NCI-H1436 (cell line): Measurements from ENCODE around the gene UNC5B.

Experiments used
- DNase-seq: peaks from one replicate; lab custom pipeline; 2025; lab: John Stamatoyannopoulos, UW

UNC5B gene

GRCh38 chr10:71239946-71240795, 27.8 kb downstream of the UNC5B start:
- no peak for DNase-seq

GRCh38 chr10:71241114-71241829, 28.9 kb downstream of the UNC5B start:
- DNase-seq: no peak

DNA sequence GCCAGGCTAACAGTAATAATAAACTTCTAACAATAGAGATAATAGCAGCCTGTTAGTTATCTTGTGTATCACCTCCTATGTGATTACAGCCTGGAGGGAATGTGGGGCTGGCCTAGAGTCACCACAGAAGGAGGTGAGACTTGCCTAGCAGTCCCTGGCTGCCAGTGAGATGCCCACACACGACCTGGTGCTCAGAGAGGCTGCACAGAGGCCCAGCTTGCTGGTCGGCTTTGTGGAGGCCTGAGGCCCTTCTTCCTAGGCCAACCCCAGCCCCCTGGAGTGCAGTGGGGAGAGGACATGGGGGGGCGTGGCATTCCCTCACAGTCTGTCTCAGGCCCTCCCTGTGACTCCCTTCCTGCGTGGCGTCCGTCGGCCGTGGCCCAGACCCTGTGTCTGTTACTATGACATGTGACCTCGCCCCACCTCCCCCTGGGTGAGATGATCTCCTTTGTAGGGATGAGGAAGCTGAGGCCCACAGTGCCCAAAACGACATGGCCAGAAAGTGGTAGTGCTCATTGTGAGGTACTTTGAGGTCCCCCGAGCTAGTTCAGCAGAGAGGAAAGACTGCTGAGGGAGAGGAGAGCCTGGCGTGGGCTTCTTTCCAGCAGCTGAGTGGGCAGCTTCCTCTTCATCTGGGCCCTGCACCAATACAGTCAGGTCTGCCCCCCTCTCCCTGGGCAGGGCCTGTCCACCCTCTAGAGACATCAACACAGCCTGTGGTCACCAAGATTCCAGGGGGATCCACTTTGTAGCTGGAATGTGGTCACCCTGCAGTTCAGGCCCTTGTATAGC, 29.7 kb downstream of the UNC5B start:
- no peak for DNase-seq

- no peak for DNase-seq
These were observed 30.2 kb downstream of the UNC5B start for GRCh38 chr10:71242622-71243009.

DNA sequence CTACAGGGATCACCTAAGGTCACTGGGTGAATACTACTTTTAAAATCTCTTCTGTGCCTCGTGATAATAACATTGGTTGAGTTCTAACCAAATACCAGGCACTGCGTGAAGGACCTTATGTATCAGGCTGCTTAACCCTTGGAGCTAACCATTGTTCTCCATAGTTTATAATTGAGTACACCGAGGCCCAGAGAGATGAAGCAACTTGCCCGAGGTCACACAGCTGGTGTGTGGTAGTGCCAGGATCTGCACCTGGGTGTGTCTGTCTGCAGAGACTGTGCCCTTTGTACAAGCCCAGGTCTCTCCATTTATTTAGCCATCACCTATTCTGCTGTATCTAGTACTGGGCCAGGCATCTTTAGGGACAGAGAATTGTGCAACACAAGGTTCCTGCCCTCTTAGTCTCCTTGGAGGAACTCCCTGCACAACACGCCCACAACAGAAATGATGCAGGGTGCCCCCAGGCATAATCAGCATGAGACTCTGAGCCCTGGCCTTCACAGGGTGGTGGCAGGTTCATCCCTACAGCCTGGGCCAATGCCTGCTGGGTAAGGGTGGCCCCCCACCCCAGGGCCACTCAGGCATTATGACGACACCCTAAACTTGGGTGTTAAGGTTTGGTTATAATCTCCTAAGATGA, 31.5 kb downstream of the UNC5B start:
- DNase-seq: no peak

DNA sequence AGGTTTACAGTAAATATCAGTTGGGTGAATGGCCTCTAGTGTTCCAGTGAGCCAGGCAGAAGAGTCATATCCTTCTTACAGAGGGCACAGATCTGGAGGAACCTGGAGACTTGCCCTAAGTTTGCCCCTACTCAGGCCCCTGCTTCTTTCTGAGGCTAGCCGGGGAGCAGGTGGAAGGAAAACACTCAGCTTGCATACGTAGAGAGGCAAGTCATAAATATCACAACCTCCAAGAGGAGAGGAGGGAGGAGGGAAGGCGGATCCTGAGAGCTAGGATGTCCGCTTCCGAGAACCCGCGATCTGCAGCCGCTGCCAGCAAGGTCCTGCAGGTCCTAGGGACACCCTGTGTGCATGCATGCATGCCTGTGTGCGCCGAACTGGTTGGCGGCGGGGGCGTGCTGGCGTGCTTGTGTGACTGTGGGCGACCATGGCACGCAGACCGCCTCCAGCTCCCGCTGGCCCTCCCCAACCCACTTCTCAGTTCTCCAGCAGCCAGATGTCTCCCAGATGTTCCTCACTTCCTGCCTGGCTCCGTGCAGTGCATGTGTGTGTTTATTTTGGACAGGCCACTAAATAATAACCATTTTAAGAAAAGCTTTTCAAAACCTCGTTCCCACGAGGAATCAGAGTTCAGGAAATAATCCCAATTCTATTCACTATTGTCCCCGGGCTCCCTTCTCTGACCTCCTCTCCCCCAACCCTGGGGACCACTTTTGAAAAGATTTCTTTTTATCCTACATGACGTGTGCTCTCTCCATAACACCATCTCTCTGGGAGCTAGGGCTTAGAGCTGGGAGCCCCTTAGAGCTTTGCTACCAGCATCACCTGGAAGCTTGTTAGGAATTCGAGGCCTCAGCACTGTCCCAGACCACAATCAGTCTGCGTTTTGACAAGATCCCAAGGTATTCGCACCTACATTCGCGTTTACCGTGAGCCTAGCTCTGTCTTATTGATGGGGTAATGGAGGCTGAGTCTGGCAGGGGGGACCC, 32.4 kb downstream of the UNC5B start:
- DNase-seq: no peak

DNA sequence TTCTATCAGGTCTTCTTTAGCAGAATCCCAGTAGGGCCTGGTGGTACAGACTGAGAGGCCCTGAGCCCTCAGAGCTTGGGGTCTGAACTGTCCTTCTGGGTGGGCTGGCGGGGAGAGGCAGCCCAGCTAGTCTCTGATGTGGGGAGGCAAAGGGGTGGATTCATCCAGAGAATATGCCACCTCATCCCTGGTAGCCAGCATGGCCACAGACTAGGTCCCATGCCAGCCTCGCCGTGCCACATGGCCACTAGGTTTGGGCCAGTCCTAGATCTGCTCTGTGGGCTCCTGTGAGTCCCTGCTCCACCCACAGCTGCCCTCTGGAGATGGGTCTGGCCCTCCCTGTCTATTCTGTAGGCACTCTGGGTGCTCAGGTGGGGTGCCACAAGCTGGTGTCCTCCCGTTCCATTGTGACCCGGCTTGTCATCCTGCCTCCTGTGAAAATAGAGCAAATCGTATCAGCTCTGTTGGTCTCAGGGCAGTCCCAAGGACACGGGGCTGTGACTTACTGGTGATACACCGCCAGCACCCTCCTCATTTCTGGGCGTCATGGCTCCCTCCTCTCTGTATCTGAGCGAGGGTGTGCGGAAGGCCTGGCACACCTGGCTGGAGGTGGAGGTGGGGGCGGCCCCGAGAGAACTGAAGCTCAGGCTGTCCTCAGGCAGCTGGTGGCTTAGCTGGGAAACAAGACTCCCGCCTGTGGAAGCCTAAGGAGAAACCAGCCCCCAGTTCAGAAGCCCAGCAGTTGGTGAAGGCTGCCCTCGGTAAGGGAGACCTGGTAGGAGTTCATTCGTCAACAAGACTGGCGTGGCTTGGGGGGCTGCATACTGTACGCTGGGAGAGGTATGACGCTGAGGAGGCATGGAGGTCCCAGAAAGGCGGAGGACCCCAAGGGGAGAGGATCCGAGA, 33.3 kb downstream of the UNC5B start:
- no peak for DNase-seq

- DNase-seq: no peak
These were observed 34.4 kb downstream of the UNC5B start for GRCh38 chr10:71246591-71247413.

- no peak for DNase-seq
These were observed 35.0 kb downstream of the UNC5B start for GRCh38 chr10:71247414-71247705.

- no peak for DNase-seq
These were observed 35.4 kb downstream of the UNC5B start for GRCh38 chr10:71247804-71248203.

- DNase-seq: no peak
These were observed 35.8 kb downstream of the UNC5B start for GRCh38 chr10:71248210-71248609.

DNA sequence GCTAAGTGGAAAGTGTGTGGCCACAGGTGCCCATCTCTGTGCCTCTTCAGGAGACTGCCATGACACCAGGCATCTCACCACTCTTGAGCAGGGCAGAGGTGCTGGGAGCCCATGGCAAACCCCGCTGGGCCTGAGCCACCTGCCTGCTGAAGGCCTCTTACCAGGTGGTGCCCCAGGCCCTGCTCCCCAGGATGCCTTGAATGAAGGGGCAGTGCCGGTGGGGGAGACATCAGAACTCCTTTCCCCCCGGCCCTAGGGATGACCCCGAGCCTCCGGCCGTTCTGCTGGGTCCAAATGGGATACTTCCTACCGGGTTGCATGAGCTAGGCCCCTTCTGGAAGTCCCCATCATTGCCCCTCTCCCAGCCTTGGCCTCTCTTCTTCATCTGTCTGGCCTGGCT, 37.6 kb downstream of the UNC5B start:
- DNase-seq: no peak

- no peak for DNase-seq
These were observed 38.0 kb downstream of the UNC5B start for GRCh38 chr10:71250405-71250804.

DNA sequence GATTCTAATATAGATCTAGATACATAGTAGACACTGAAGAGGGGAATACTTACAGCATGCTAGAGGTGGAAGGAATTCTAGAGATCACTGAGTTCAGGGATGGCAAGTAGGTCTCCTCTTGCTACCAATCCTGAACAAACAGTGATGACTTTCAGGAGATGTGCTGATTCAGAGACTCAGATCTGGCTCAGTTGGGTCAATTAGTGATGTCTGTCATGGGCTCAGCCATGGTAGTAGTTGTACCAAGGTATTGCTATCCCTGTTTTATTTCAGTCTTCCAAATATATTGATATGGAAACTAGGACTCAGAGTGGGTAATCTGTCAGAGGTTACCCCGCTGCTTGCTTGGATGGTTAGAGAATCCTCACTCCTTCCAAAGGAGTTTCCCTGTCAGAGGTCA, 38.5 kb downstream of the UNC5B start:
- DNase-seq: no peak

GRCh38 chr10:71251319-71251718, 38.9 kb downstream of the UNC5B start:
- no peak for DNase-seq

DNA sequence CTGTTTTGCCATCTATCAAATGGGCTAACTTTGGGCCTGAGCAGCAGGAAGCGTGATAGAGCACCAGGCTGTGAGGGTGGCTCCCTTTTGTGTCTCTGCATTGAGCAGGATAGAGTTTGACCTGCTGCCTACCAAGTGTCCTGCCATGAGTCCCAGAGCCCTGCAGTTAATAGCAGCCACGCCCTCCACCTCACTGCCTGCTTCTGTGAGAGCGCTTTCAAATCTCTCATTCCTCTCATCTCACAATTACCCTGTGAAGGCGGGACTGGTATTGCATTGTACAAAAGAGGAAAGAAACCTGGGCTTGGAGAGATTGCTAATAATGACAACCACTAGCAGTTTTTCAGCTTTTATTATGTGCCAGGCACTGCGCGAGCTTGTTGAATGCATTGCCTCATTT, 39.9 kb downstream of the UNC5B start:
- peak; percentile 27 for DNase-seq

- DNase-seq: no peak
These were observed 41.8 kb downstream of the UNC5B start for GRCh38 chr10:71253981-71254818.

DNA sequence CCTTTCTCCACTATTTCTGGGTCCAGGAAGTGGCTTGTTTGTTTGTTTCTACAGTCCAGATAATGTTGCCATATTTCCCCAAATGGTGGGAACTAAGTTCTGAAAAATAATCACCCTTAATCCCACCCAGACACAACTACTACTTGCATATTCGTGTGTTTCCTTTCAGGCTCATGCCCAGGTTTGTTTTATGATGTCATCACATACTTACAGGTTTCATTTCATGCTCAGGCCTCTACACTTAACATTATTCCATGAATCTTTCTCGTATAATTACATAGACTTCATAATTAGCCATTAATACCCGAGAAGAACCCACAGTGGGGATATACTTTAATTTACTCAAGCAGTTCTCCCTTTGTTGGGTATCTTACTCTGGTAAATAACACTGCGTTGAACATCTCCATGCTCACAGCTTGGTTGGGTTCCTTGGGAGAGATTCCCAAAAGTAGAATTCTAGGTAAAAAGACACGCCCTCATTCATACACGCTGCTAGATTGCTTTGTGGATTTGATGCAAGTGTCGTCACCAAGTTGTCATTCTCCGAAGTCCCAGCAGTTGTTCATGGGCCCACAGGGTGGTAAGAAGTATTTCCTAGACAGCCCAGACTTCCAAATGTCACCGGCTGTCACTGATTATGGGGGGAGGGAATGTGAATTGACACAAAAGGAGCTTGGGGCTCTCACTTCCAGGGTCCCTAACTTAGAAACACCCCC, 42.6 kb downstream of the UNC5B start:
- DNase-seq: no peak
